Mesendoderm (in vitro differentiated cells): Measurements from ENCODE around the gene BCLAF1.

Experiments used
- DNase-seq: peaks from one replicate; pipeline ENCODE4 v3.0.0; 2013
- H2AK5ac ChIP-seq: 2 replicates; pipeline ENCODE4 v1.6.1; 2013; ENCODE audit warnings: low read length, inconsistent platforms
- H2BK120ac ChIP-seq: 2 replicates; pipeline ENCODE4 v1.6.1; 2013; ENCODE audit warnings: low read depth, mild to moderate bottlenecking, low read length, moderate library complexity, mixed read lengths
- H2BK15ac ChIP-seq: replicated peaks from 2 replicates; pipeline ENCODE4 v1.6.1; 2013; ENCODE audit warnings: low read depth, mild to moderate bottlenecking, moderate library complexity
- H2BK5ac ChIP-seq: 2 replicates; pipeline ENCODE4 v1.6.1; 2013; ENCODE audit warnings: low read length, inconsistent platforms
- H3K18ac ChIP-seq: 2 replicates; pipeline ENCODE4 v1.6.1; 2013; ENCODE audit warnings: mild to moderate bottlenecking, low read length, mixed read lengths
- H3K23ac ChIP-seq: one replicate; pipeline ENCODE4 v1.6.1; 2013; ENCODE audit warnings: low read length
- H3K27ac ChIP-seq: 2 replicates; pipeline ENCODE4 v1.5.1; 2013; ENCODE audit warnings: low read depth, mild to moderate bottlenecking, inconsistent platforms, low read length, moderate library complexity
- H3K27me3 ChIP-seq: 2 replicates; pipeline ENCODE4 v1.6.1; 2013; ENCODE audit warnings: low read length, control low read depth, mild to moderate bottlenecking, inconsistent platforms; ENCODE audit not compliant: insufficient read depth, poor library complexity
- H3K36me3 ChIP-seq: 2 replicates; pipeline ENCODE4 v1.6.1; 2013; ENCODE audit warnings: low read length, inconsistent platforms; ENCODE audit not compliant: control insufficient read depth, insufficient read depth
- H3K4ac ChIP-seq: one replicate; pipeline ENCODE4 v1.6.1; 2013; ENCODE audit warnings: low read depth, mild to moderate bottlenecking, low read length, moderate library complexity
- H3K4me1 ChIP-seq: 2 replicates; pipeline ENCODE4 v1.6.1; 2013; ENCODE audit warnings: low read depth, low read length, inconsistent platforms; ENCODE audit not compliant: control insufficient read depth
- H3K4me2 ChIP-seq: 2 replicates; pipeline ENCODE4 v1.6.1; 2013; ENCODE audit warnings: low read length
- H3K4me3 ChIP-seq: 2 replicates; pipeline ENCODE4 v1.5.1; 2013; ENCODE audit warnings: mild to moderate bottlenecking, low read length
- H3K56ac ChIP-seq: one replicate; pipeline ENCODE4 v1.6.1; 2013; ENCODE audit warnings: low read length
- H3K79me1 ChIP-seq: 2 replicates; pipeline ENCODE4 v1.6.1; 2013; ENCODE audit warnings: low read length, inconsistent platforms
- H3K79me2 ChIP-seq: 2 replicates; pipeline ENCODE4 v1.6.1; 2013; ENCODE audit warnings: mild to moderate bottlenecking, low read length; ENCODE audit not compliant: control insufficient read depth, insufficient read depth
- H3K9ac ChIP-seq: 2 replicates; pipeline ENCODE4 v1.6.1; 2013; ENCODE audit warnings: low read length, inconsistent platforms
- H4K5ac ChIP-seq: one replicate; pipeline ENCODE4 v1.6.1; 2013; ENCODE audit warnings: low read length
- H4K8ac ChIP-seq: one replicate; pipeline ENCODE4 v1.6.1; 2013; ENCODE audit warnings: low read depth, mild to moderate bottlenecking, control low read depth, low read length, moderate library complexity
- WGBS: extraction: QIAGEN DNeasy Blood & Tissue Kit; methylation state at CpG from one replicate; pipeline ENCODE4 v1.1.7; 2013; ENCODE audit warnings: low lambda C conversion rate, missing lambda C conversion rate; ENCODE audit not compliant: insufficient coverage; ENCODE audit errors: extremely low coverage; 5-methylcytosine and 5-hydroxymethylcytosine counted together

BCLAF1 gene

DNA sequence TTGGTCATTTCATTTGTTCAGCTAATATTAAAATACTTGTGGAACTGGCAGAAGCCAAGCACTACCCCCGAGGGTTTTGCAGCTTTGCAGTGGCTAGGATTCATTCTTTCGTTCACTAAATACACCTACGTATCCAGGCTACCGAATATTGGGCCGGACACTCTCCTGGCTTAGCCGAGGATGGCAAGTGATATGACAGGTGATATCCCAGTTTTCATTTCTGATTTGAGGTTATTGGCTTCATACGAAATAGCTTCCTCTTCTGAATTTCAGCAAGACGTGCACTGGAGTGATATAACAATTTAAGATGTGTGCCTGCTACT lies 39.0 kb downstream of the BCLAF1 start:
- H2BK15ac ChIP-seq: no peak overlapping the region
- no peak overlapping the region for H3K4ac ChIP-seq
- H3K79me2 ChIP-seq: no peaks in the 10 kb centered on the region
- no peaks in the 10 kb centered on the region for H3K27me3 ChIP-seq
- no peak overlapping the region for H4K8ac ChIP-seq
- H2BK5ac ChIP-seq: no peak overlapping the region
- H3K18ac ChIP-seq: no peak overlapping the region
- no CpG with 5 or more reads among the region's 8 CpGs for WGBS
- H3K23ac ChIP-seq: no peak overlapping the region
- H3K36me3 ChIP-seq: no peaks in the 10 kb centered on the region
- H3K4me2 ChIP-seq: peak overlapping the region; percentile 98
- H3K56ac ChIP-seq: peak overlapping the region; percentile 90
- no peak overlapping the region for H2BK120ac ChIP-seq
- H2AK5ac ChIP-seq: no peak overlapping the region
- H3K27ac ChIP-seq: no peak overlapping the region
- no peak overlapping the region for H4K5ac ChIP-seq
- H3K9ac ChIP-seq: peak overlapping the region; percentile 81
- H3K4me1 ChIP-seq: no peaks in the 10 kb centered on the region
- no peak for DNase-seq
- H3K4me3 ChIP-seq: peak overlapping the region; percentile 83
- no peaks in the 10 kb centered on the region for H3K79me1 ChIP-seq

DNA sequence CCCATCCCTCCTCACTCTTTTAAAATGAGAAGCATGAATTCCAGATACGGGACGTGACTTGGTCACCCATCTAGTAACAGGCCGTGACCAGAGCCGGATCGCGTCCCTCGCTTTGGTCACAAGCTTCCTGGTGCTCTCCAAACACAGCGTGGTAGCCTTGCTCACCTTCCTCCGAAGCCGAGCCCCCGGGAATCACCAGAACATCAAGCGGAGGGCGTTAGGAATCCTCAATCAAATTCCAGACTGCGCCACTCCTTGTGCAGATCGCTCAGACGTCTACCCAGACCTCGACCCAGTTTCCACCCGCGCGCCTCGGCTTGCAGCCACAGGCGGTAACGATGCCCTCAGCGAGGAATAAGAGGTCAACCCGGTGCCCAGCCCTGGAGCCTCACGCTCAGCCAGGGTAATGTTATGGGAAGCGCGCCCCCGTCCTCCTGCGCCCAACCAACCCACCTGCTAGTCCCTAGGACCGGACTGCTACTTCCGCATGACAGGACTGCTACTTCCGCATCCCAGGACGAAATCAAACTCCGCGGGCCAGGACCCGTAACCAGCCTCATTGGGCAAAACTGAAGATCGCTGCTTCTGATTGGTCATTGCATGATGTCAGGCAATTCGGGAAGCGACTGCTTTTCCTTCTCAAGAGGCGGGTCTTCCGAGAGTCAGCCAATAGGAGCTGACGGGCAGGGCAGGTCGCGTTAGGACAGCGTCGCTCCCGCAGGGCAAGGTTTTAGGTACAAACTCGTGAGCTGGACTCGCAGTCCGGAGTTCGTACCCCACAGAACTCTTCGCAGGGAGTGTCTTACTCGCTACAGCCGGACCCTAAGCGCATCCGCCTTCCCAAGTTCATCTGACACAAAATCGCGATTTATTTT lies 39.6 kb downstream of the BCLAF1 start, which contains the start of gene MTFR2:
Gene MTFR2 (minus strand): TSS at position 501 of the 875 bp plus-strand sequence. CDS start 1,212 bp downstream, outside the sequence.
- Histone ChIP-seq H2BK120ac (no peak within 1 kb of the TSS), H3K4me2 (peak within 1 kb of the TSS; percentile 98), H2BK5ac (no peak within 1 kb of the TSS), H3K27me3 (no peaks in the 10 kb centered on the region), H3K4me3 (peak within 1 kb of the TSS; percentile 83), H3K18ac (no peak within 1 kb of the TSS), H3K23ac (no peak within 1 kb of the TSS), H3K4me1 (no peaks in the 10 kb centered on the region), H3K9ac (peak within 1 kb of the TSS; percentile 82), H3K4ac (no peak within 1 kb of the TSS), H3K56ac (peak within 1 kb of the TSS; percentile 90), H3K36me3 (no peaks in the 10 kb centered on the region), H2BK15ac (no peak within 1 kb of the TSS), H4K8ac (no peak within 1 kb of the TSS), H3K27ac (no peak within 1 kb of the TSS), H4K5ac (no peak within 1 kb of the TSS), H2AK5ac (no peak within 1 kb of the TSS), H3K79me1 (no peaks in the 10 kb centered on the region), H3K79me2 (no peaks in the 10 kb centered on the region)
- WGBS: no CpG with 5 or more reads among the region's 59 CpGs
- peak; percentile 100 for DNase-seq

DNA sequence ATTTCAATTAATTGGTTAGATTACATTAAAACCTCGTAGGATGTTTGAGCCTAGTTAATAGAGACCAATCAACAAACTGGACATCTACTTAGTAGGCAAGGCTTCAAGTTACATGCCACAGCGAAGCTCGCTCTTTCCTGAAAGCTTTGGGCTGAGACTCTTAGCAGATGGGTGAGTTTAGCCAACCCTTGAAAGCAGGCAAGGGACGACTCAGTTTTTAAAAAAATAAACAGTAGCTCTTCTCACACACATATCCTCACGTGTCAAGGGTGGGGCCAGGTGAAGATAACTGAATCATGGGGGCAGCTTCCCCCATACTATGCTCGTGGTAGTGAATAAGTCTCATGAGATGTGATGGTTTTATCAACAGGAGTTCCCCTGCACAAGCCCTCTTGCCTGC lies 40.3 kb downstream of the BCLAF1 start:
- Histone ChIP-seq H3K27me3 (no peaks in the 10 kb centered on the region), H2BK5ac (no peak overlapping the region), H3K36me3 (no peaks in the 10 kb centered on the region), H3K27ac (no peak overlapping the region), H3K4me3 (peak overlapping the region; percentile 68), H3K4me1 (no peaks in the 10 kb centered on the region), H3K79me1 (no peaks in the 10 kb centered on the region), H3K79me2 (no peaks in the 10 kb centered on the region), H2AK5ac (no peak overlapping the region), H3K4me2 (peak overlapping the region; percentile 69), H4K5ac (no peak overlapping the region), H3K4ac (no peak overlapping the region), H2BK120ac (no peak overlapping the region), H3K9ac (peak overlapping the region; percentile 82), H4K8ac (no peak overlapping the region), H3K23ac (no peak overlapping the region), H2BK15ac (no peak overlapping the region), H3K56ac (peak overlapping the region; percentile 86), H3K18ac (no peak overlapping the region)
- DNase-seq: no peak
- WGBS: no CpG with 5 or more reads among the region's 6 CpGs

DNA sequence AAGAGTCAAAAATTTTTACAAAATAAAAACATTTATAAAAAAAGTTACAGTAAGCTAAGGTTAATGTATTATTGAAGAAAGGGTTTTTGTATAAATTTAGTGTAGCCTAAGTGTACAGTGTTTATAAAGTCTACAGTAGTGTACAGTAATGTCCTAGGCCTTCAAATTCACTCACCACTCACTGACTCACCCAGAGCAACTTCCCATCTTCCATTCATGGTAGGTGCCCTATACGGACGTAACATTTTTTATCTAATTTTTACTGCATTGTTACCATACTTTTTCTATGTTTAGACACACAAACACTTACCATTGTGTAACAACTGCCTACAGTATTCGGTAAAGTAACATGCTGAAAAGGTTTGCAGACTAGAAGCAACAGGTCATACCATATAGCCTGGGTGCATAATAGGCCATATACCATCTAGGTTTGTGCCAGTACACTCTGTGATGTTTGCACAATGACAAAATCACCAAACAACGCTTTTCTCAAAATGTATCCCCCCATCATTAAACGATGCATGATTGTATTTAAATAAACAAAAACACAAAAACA lies 45.5 kb downstream of the BCLAF1 start:
- WGBS: 100% methylated on average over 2 of the region's 5 CpGs
- no peak overlapping the region for H2BK5ac ChIP-seq

DNA sequence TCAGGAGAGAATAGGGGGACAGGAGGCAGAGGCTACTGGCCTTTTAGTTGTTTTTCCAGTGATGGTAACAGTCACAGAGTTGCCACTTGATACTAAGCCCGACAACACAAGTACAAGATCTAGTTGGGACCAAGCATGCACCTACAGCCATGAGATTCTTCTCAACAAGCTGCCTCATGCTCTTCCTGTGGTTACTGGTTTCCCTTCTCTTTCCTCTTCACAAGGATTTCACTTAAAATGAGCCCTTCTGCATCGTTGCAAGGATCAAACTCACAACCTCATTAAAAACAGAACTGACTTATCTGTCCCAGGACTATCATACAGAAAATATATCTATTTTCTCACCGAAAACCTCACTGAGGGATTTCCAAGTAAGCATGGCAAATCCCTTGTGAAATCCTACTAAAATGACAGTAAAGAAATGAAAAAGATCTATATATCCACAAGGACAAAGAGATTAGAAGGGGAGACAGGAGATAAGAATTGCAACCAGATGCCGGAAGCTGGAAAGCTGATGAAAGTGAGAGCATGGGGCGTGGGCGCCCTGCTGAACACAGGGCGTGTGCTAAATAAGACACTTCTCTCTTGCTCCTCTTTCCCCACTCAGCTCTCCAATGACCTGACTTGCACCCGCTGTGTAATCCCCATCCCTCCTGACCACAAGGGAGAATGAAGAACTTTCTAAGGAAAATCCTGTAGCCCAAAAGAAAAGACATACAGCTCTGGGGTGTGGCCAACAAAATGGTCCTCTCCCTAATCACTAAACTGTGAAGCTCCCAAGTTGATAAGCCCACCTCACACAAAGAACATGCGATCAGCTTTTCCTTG lies 53.0 kb downstream of the BCLAF1 start:
- Histone ChIP-seq H4K8ac (no peak overlapping the region), H3K36me3 (no peaks in the 10 kb centered on the region), H3K4me1 (no peaks in the 10 kb centered on the region), H3K56ac (no peak overlapping the region), H2AK5ac (no peak overlapping the region), H3K79me1 (no peaks in the 10 kb centered on the region), H2BK120ac (no peak overlapping the region), H3K27ac (no peak overlapping the region), H2BK5ac (no peak overlapping the region), H3K4me2 (no peak overlapping the region), H3K23ac (no peak overlapping the region), H3K79me2 (no peaks in the 10 kb centered on the region), H3K27me3 (no peaks in the 10 kb centered on the region), H4K5ac (no peak overlapping the region), H3K9ac (no peak overlapping the region), H2BK15ac (no peak overlapping the region), H3K4ac (no peak overlapping the region), H3K4me3 (no peak overlapping the region), H3K18ac (no peak overlapping the region)
- peak; percentile 58 for DNase-seq
- no CpG with 5 or more reads among the region's 9 CpGs for WGBS

More for the DNA sequence above, 45.5 kb downstream of the BCLAF1 start:
- Histone ChIP-seq H3K23ac (no peak overlapping the region), H3K4me2 (no peak overlapping the region), H3K9ac (no peak overlapping the region), H3K18ac (no peak overlapping the region), H3K56ac (no peak overlapping the region), H4K8ac (no peak overlapping the region), H3K27me3 (no peaks in the 10 kb centered on the region), H3K4ac (no peak overlapping the region), H3K79me1 (no peaks in the 10 kb centered on the region), H3K4me1 (no peaks in the 10 kb centered on the region), H3K27ac (no peak overlapping the region), H2BK120ac (no peak overlapping the region), H4K5ac (no peak overlapping the region), H2AK5ac (no peak overlapping the region), H2BK15ac (no peak overlapping the region), H3K4me3 (no peak overlapping the region), H3K36me3 (no peaks in the 10 kb centered on the region), H3K79me2 (no peaks in the 10 kb centered on the region)
- DNase-seq: no peak
